Uterus (tissue), 4 donors: ENCODE data around the gene CRLF1. TPM values are rescaled to one million over a fixed set of nuclear protein-coding genes. Genes with fewer than 3 reads are reported as not detected.
"Not testable (repeated sequence)": the region's sequence is repeated elsewhere in the genome, so short reads cannot be mapped to it uniquely, and the experiment has no call there.

Experiments used
- DNase-seq, 2 donors: peaks; one replicate each; pipeline ENCODE4 v3.0.0-alpha.2; 2019 to 2020
- H3K27ac ChIP-seq, 2 donors: fragments of 200-600 bp; sonication (generic); 1 replicate in 1 of 2; 2 replicates in 1 of 2; pipeline ENCODE4 v1.5.1; 2016 to 2018
- H3K27me3 ChIP-seq, 2 donors: fragments of 200-600 bp; sonication (generic); one replicate each; pipeline ENCODE4 v1.5.1; 2018 to 2019; ENCODE audit warnings: control low read depth in 1 of 2
- H3K36me3 ChIP-seq, 2 donors: fragments of 200-600 bp; sonication (generic); one replicate each; pipeline ENCODE4 v1.5.1; 2019; ENCODE audit warnings: control low read depth in 1 of 2
- H3K4me1 ChIP-seq, 2 donors: fragments of 200-600 bp; sonication (generic); one replicate each; pipeline ENCODE4 v1.5.1; 2018 to 2019; ENCODE audit warnings: control low read depth in 1 of 2
- H3K4me3 ChIP-seq, 2 donors: fragments of 200-600 bp; sonication (generic); 1 replicate in 1 of 2; 2 replicates in 1 of 2; pipeline ENCODE4 v1.5.1; 2018 to 2019; ENCODE audit warnings: mild to moderate bottlenecking in 1 of 2
- H3K9me3 ChIP-seq, 2 donors: fragments of 200-600 bp; sonication (generic); one replicate each; pipeline ENCODE4 v1.5.1; 2019; ENCODE audit warnings: control low read depth in 1 of 2
- CTCF ChIP-seq, 4 experiments: fragments of 200-600 bp in 2 of 4; fragments of 450-650 bp in 2 of 4; sonication (generic) in 2 of 4; IDR thresholded peaks; one replicate each; pipeline ENCODE4 v1.5.1; 2016 to 2019; ENCODE audit warnings: antibody characterized with exemption in 4 of 4, mild to moderate bottlenecking in 2 of 4, moderate library complexity in 1 of 4
- POLR2A ChIP-seq, 2 donors: fragments of 450-650 bp; IDR thresholded peaks; one replicate each; pipeline ENCODE4 v1.6.1; 2016; ENCODE audit warnings: antibody characterized with exemption in 2 of 2, mild to moderate bottlenecking in 1 of 2, moderate library complexity in 1 of 2
- intact Hi-C: fragments of 100-400 bp; cut with DNase I; formaldehyde crosslinking; loops from one replicate; pipeline ENCODE4 v1.15.1; 2023; ENCODE audit warnings: low total_unique reads
- total RNA-seq, 4 donors: library from RNA; depleted of rRNA in 3 of 4; stranded (reverse); fragments of >200 nt in 3 of 4; gene quantifications; one replicate each; pipeline versions ENCODE4 v1.1.0 to v1.2.4, GENCODE V29; 2014 to 2023
- donor health status: DM: yes; HTN: yes; CAD: no.

Gene CRLF1
- total RNA-seq, 4 donors from 2014 or later, result 0.26 to 0.69 (median 0.67) TPM; not detected in 1

GRCh38 chr19:18594096-18594823 is 12.3 kb downstream of the CRLF1 start:
- no peaks in the 10 kb centered on the region for H3K36me3 ChIP-seq
- H3K9me3 ChIP-seq, result no peaks in the 10 kb centered on the region
- H3K27ac ChIP-seq, result peak overlapping the region in 1 of 2 donors; percentile 47
- intact Hi-C loops, result loop anchor here (5.0 kb wide), 1 partner anchor 253 kb away; no protein-coding TSS in a partner anchor
- H3K27me3 ChIP-seq, result peaks cover 0 to 9% of the 10 kb centered on the region in 2 donors
- TF ChIP-seq CTCF (IDR thresholded peaks at IDR 0.05), result peak; percentile 70 to 96 (median 95)
- peak in 1 of 2 donors; percentile 29 for TF ChIP-seq POLR2A (IDR thresholded peaks at IDR 0.05)
- peak overlapping the region in 1 of 2 donors; percentile 25 for H3K4me3 ChIP-seq
- peaks cover 4 to 17% of the 10 kb centered on the region in 2 donors for H3K4me1 ChIP-seq
- DNase-seq, result peak; percentile 71 to 87

GRCh38 chr19:18593367-18594095 is 13.1 kb downstream of the CRLF1 start:
- intact Hi-C loops, result loop anchor here (5.0 kb wide), 1 partner anchor 254 kb away; no protein-coding TSS in a partner anchor
- Histone ChIP-seq H3K36me3 (no peaks in the 10 kb centered on the region), H3K27ac (peak overlapping the region in 1 of 2 donors; percentile 22), H3K4me3 (peak overlapping the region in 1 of 2 donors; percentile 25), H3K4me1 (peaks cover 4 to 17% of the 10 kb centered on the region in 2 donors), H3K9me3 (no peaks in the 10 kb centered on the region), H3K27me3 (peaks cover 0 to 9% of the 10 kb centered on the region in 2 donors)
- TF ChIP-seq CTCF (IDR thresholded peaks at IDR 0.05), result no peak
- no peak for TF ChIP-seq POLR2A (IDR thresholded peaks at IDR 0.05)
- peak in 1 of 2 donors; percentile 47 for DNase-seq

GRCh38 chr19:18592732-18593131 is 13.9 kb downstream of the CRLF1 start:
- peaks cover 4 to 17% of the 10 kb centered on the region in 2 donors for H3K4me1 ChIP-seq

GRCh38 chr19:18591735-18592385 is 14.7 kb downstream of the CRLF1 start:
- no peak for DNase-seq
- Histone ChIP-seq H3K9me3 (no peaks in the 10 kb centered on the region), H3K27ac (no peak overlapping the region), H3K36me3 (no peaks in the 10 kb centered on the region), H3K4me3 (no peak overlapping the region), H3K27me3 (no peaks in the 10 kb centered on the region), H3K4me1 (peaks cover 4 to 17% of the 10 kb centered on the region in 2 donors)
- intact Hi-C loops, result loop anchor here (5.0 kb wide), 1 partner anchor 255 kb away; no protein-coding TSS in a partner anchor
- TF ChIP-seq POLR2A (IDR thresholded peaks at IDR 0.05) (no peak), CTCF (IDR thresholded peaks at IDR 0.05) (no peak)

More at GRCh38 chr19:18592732-18593131, 13.9 kb downstream of the CRLF1 start:
- intact Hi-C loops, result loop anchor here (5.0 kb wide), 1 partner anchor 255 kb away; no protein-coding TSS in a partner anchor
- H3K9me3 ChIP-seq, H3K27ac ChIP-seq, H3K4me3 ChIP-seq, DNase-seq, H3K36me3 ChIP-seq, H3K27me3 ChIP-seq: not testable (repeated sequence)
